HepG2 (cell line): Measurements from ENCODE around the gene METTL6. TPM values are rescaled to one million over a fixed set of nuclear protein-coding genes. Genes with fewer than 3 reads are reported as not detected.
A peak's percentile ranks its signal among the peaks of the same experiment; 100 is the strongest.

ENCODE experiments used
- AGO2 ChIP-seq: fragments of 200-400 bp; formaldehyde crosslinking; optimal IDR thresholded peaks from 2 replicates; pipeline ENCODE3; 2017; ENCODE audit warnings: mild to moderate bottlenecking, low read depth, low read length, moderate library complexity
- AHR ChIP-seq: IDR thresholded peaks from 2 replicates; pipeline ENCODE4 v1.6.1; 2018; ENCODE audit warnings: missing genetic modification reagents, missing compliant biosample characterization
- ARNT2 ChIP-seq: sonication (generic); formaldehyde crosslinking; IDR thresholded peaks from 2 replicates; pipeline ENCODE4 v1.8.0; 2022; ENCODE audit warnings: mild to moderate bottlenecking, low read depth, missing genetic modification reagents, moderate library complexity
- ARNTL ChIP-seq: sonication (generic); formaldehyde crosslinking; IDR thresholded peaks from 2 replicates; pipeline ENCODE4 v1.4.0; 2020; ENCODE audit warnings: mild to moderate bottlenecking, missing genetic modification reagents
- FIP1L1 ChIP-seq: fragments of 200-400 bp; formaldehyde crosslinking; IDR thresholded peaks from 2 replicates; pipeline ENCODE4 v1.6.1; 2018; ENCODE audit warnings: low read depth, mild to moderate bottlenecking, low read length, moderate library complexity, borderline replicate concordance; ENCODE audit not compliant: insufficient read depth
- FLYWCH1 ChIP-seq: sonication (generic); formaldehyde crosslinking; IDR thresholded peaks from 2 replicates; pipeline ENCODE4 v1.8.1; 2023; ENCODE audit warnings: mild to moderate bottlenecking, missing genetic modification reagents
- FOXK1 ChIP-seq: sonication (generic); formaldehyde crosslinking; IDR thresholded peaks from 2 replicates; pipeline ENCODE4 v1.4.0; 2020; ENCODE audit warnings: low read depth, missing genetic modification reagents, borderline replicate concordance
- HMGA1 ChIP-seq: sonication (generic); formaldehyde crosslinking; conservative IDR thresholded peaks from 2 replicates; pipeline ENCODE4 v1.4.0; 2020; ENCODE audit warnings: missing genetic modification reagents
- IRF9 ChIP-seq: sonication (generic); formaldehyde crosslinking; IDR thresholded peaks from 2 replicates; pipeline ENCODE4 v1.8.0; 2022; ENCODE audit warnings: missing genetic modification reagents, mild to moderate bottlenecking, borderline replicate concordance
- KLF6 ChIP-seq: IDR thresholded peaks from 2 replicates; pipeline ENCODE4 v1.8.0; 2016; ENCODE audit warnings: missing biosample characterization, missing genetic modification reagents
- MTF1 ChIP-seq: sonication (generic); formaldehyde crosslinking; IDR thresholded peaks from 2 replicates; pipeline ENCODE4 v1.5.0; 2020; ENCODE audit warnings: missing genetic modification reagents
- PAF1 ChIP-seq: IDR thresholded peaks from 2 replicates; pipeline ENCODE4 v1.6.1; 2016; ENCODE audit warnings: missing genetic modification reagents, missing compliant biosample characterization
- TARDBP ChIP-seq: sonication (generic); formaldehyde crosslinking; IDR thresholded peaks from 2 replicates; pipeline ENCODE4 v1.8.0; 2022; ENCODE audit warnings: mild to moderate bottlenecking, missing genetic modification reagents
- TCF12 ChIP-seq, 2 experiments: fragments of 450-650 bp in 1 of 2; sonication (generic) in 1 of 2; formaldehyde crosslinking in 1 of 2; IDR thresholded peaks; 2 replicates each; pipeline versions ENCODE4 v1.6.1 to v1.8.0; 2017 to 2022; ENCODE audit warnings: antibody characterized with exemption in 1 of 2, mild to moderate bottlenecking in 1 of 2, missing genetic modification reagents in 1 of 2, moderate library complexity in 1 of 2
- TCF7L2 ChIP-seq: IDR thresholded peaks from 2 replicates; pipeline ENCODE4 v1.6.1; 2011; ENCODE audit warnings: mild to moderate bottlenecking, low read depth, low read length, moderate library complexity
- USF2 ChIP-seq, 2 experiments: sonication (generic) in 1 of 2; formaldehyde crosslinking in 1 of 2; IDR thresholded peaks; 2 replicates each; pipeline versions ENCODE4 v1.5.1 to v1.6.1; 2011 to 2020; ENCODE audit warnings: borderline replicate concordance in 1 of 2, low read depth in 1 of 2, low read length in 1 of 2, mild to moderate bottlenecking in 1 of 2, missing genetic modification reagents in 1 of 2, moderate library complexity in 1 of 2
- ZFP91 ChIP-seq: sonication (generic); formaldehyde crosslinking; IDR thresholded peaks from 2 replicates; pipeline ENCODE4 v1.9.0; 2022; ENCODE audit warnings: missing genetic modification reagents, mild to moderate bottlenecking, borderline replicate concordance
- ZNF431 ChIP-seq: sonication (generic); formaldehyde crosslinking; IDR thresholded peaks from 2 replicates; pipeline ENCODE4 v1.9.0; 2022; ENCODE audit warnings: missing genetic modification reagents, low read depth, mild to moderate bottlenecking, borderline replicate concordance
- ZNF484 ChIP-seq: sonication (generic); formaldehyde crosslinking; IDR thresholded peaks from 2 replicates; pipeline ENCODE4 v1.5.1; 2020; ENCODE audit warnings: mild to moderate bottlenecking, low read depth, missing genetic modification reagents, borderline replicate concordance
- ZNF510 ChIP-seq: sonication (generic); formaldehyde crosslinking; IDR thresholded peaks from 2 replicates; pipeline ENCODE4 v1.4.0; 2020; ENCODE audit warnings: low read depth, mild to moderate bottlenecking, missing genetic modification reagents
- ZNF562 ChIP-seq: sonication (generic); formaldehyde crosslinking; IDR thresholded peaks from 2 replicates; pipeline ENCODE4 v1.8.0; 2022; ENCODE audit warnings: missing genetic modification reagents, borderline replicate concordance
- ZNF713 ChIP-seq: sonication (generic); formaldehyde crosslinking; IDR thresholded peaks from 2 replicates; pipeline ENCODE4 v1.4.0; 2020; ENCODE audit warnings: mild to moderate bottlenecking, missing genetic modification reagents
- polyA plus RNA-seq, 8 experiments: library from polyadenylated mRNA; depleted of rRNA in 3 of 8; stranded (reverse) in 7 of 8; unstranded in 1 of 8; fragments of >200 nt; fragmentation: Illumina TruSeq in 4 of 8; extraction: Trizol in 4 of 8; gene quantifications; 2 replicates each; pipeline versions ENCODE4 v1.2.1 to v1.2.3, GENCODE V29; 2011 to 2016; ENCODE audit warnings: low read depth in 4 of 8, missing spikeins in 1 of 8, mixed read lengths in 1 of 8; ENCODE audit not compliant: insufficient read depth in 1 of 8
- total RNA-seq, 5 experiments: library from RNA; depleted of rRNA; stranded (reverse); fragments of >200 nt; fragmentation: Illumina TruSeq; extraction: Trizol; gene quantifications; 2 replicates each; pipeline ENCODE4 v1.2.3, GENCODE V29; 2016; ENCODE audit warnings: low read depth in 1 of 5
- TF ChIP-seq, protein P1 (sequence below): sonication (generic); formaldehyde crosslinking; IDR thresholded peaks from 2 replicates; pipeline ENCODE4 v1.4.0; 2020; ENCODE audit warnings: missing genetic modification reagents

Gene METTL6
- total and polyA plus RNA-seq, 2 of the 13 experiments (the other 11 are each of a cell fraction or from before 2014, with no cell fraction given), result 17.2 to 29.4 TPM

DNA sequence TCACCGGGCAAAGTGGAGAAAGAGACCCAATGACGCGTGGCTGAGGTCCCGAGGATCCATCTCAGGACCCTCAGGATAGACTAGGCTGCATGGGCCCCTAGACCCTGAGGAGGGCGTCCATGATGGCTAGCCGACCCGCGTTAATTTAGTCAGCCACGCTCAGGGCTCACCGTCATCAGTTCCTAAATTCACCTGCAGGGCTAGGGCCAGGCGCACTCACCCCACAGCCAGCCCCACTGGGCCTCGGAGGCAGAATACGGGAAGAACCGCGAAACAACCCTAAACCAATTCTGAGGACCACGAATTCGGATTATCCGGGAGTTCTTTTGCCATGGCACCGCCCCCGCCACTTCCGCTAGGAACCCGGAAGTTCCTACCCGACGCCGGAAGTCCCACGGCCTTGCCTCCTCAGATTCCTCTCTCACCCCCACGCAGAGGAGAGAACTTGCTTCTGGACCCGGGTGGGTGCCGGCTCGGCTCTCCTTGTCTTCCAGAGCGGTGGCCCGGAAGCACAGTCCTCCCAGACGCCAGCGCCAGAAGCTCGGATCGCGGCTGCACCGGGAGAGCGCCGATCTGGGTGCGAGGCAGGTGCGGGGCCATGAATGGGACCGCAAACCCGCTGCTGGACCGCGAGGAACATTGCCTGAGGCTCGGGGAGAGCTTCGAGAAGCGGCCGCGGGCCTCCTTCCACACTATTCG is at the start of gene METTL6, which contains the start of gene EAF1 (continued):
- peak; percentile 76; the same call in 1 of the 2 replicates for TF ChIP-seq ZFP91 (CRISPR knock-in tag)
- TF ChIP-seq MTF1 (CRISPR knock-in tag), result no peak
- no peak for TF ChIP-seq ZNF562 (CRISPR knock-in tag)
- no peak for TF ChIP-seq TCF7L2
- peak; percentile 23; the same call in 1 of the 2 replicates for TF ChIP-seq AHR (CRISPR knock-in tag)
- TF ChIP-seq FLYWCH1 (CRISPR knock-in tag), result no peak
- no peak for TF ChIP-seq FIP1L1
- no peak for TF ChIP-seq USF2 (IDR thresholded peaks at IDR 0.05; ENCODE audit: low read depth, low read length)
- TF ChIP-seq USF2 (CRISPR knock-in tag; IDR thresholded peaks at IDR 0.05; ENCODE audit: borderline replicate concordance), result no peak
- peak; percentile 68 for TF ChIP-seq TARDBP (CRISPR knock-in tag)
- TF ChIP-seq KLF6 (CRISPR knock-in tag), result no peak
- 0 out of 2 replicates have a peak, but pooled peaks have one; percentile 71 for TF ChIP-seq ZNF510
- TF ChIP-seq ARNTL, result 0 out of 2 replicates have a peak, but pooled peaks have one; percentile 56
- TF ChIP-seq PAF1 (CRISPR knock-in tag), result no peak
- TF ChIP-seq, protein P1, sequence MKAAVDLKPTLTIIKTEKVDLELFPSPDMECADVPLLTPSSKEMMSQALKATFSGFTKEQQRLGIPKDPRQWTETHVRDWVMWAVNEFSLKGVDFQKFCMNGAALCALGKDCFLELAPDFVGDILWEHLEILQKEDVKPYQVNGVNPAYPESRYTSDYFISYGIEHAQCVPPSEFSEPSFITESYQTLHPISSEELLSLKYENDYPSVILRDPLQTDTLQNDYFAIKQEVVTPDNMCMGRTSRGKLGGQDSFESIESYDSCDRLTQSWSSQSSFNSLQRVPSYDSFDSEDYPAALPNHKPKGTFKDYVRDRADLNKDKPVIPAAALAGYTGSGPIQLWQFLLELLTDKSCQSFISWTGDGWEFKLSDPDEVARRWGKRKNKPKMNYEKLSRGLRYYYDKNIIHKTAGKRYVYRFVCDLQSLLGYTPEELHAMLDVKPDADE (CRISPR knock-in tag), result no peak
- TF ChIP-seq ZNF484 (CRISPR knock-in tag), result no peak
- TF ChIP-seq TCF12 (IDR thresholded peaks at IDR 0.05), result no peak
- TF ChIP-seq TCF12 (CRISPR knock-in tag; IDR thresholded peaks at IDR 0.05), result no peak
- no peak for TF ChIP-seq ARNT2 (CRISPR knock-in tag)
- no peak; the same call in 1 of the 2 replicates for TF ChIP-seq IRF9 (CRISPR knock-in tag)
- TF ChIP-seq FOXK1 (CRISPR knock-in tag), result peak; percentile 65; the same call in 1 of the 2 replicates
- TF ChIP-seq HMGA1 (CRISPR knock-in tag), result no peak
- peak; percentile 71 for TF ChIP-seq AGO2
- TF ChIP-seq ZNF713 (CRISPR knock-in tag), result no peak
- peak; percentile 79; the same call in 1 of the 2 replicates for TF ChIP-seq ZNF431
